Measurements from ENCODE around the gene SH2B2. TPM values are rescaled to one million over a fixed set of nuclear protein-coding genes. Genes with fewer than 3 reads are reported as not detected.

Gene SH2B2
- total RNA-seq, 1 donor from 2014 or later, result 11.6 TPM

- no peak for DNase-seq
- peaks cover 8% of the 10 kb centered on the region for H3K9me3 Mint-ChIP-seq (ENCODE audit: unreplicated experiment)
- no peak overlapping the region for H3K27ac Mint-ChIP-seq (ENCODE audit: unreplicated experiment)
- no peaks in the 10 kb centered on the region for H3K36me3 Mint-ChIP-seq (ENCODE audit: unreplicated experiment)
- H3K27me3 Mint-ChIP-seq (ENCODE audit: unreplicated experiment), result no peaks in the 10 kb centered on the region
- H3K4me3 Mint-ChIP-seq (ENCODE audit: unreplicated experiment), result no peak overlapping the region
- H3K4me1 Mint-ChIP-seq (ENCODE audit: low read depth, unreplicated experiment), result peaks cover 5% of the 10 kb centered on the region
- TF ChIP-seq CTCF (IDR thresholded peaks at IDR 0.05; ENCODE audit: partially characterized antibody, unreplicated experiment), result no peak
Measured at GRCh38 chr7:102258749-102259107, 27.9 kb upstream of the SH2B2 start.

DNA sequence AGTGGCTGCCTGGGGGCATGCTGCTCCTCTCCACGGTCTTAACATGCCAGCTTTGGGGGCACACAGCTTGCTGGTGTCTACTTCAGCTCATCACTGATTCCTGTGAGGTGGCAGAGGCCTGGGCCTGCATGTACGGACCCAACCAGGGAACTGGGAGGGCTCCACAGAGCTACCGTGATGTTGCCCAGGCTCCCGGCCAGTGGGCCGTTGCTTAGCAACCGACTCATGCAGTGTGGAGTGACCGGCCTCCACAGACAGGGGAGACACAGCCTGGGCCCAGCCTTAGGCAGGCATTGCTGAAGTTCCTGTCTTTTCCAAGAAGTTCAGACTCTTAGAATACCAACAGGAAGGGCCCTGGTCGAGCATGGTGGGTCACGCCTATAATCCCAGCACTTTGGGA is 25.8 kb upstream of the SH2B2 start:
- H3K27ac Mint-ChIP-seq (ENCODE audit: unreplicated experiment), result no peak overlapping the region
- TF ChIP-seq CTCF (IDR thresholded peaks at IDR 0.05; ENCODE audit: partially characterized antibody, unreplicated experiment), result no peak
- H3K27me3 Mint-ChIP-seq (ENCODE audit: unreplicated experiment), result peaks cover 2% of the 10 kb centered on the region
- no peak overlapping the region for H3K4me3 Mint-ChIP-seq (ENCODE audit: unreplicated experiment)
- H3K36me3 Mint-ChIP-seq (ENCODE audit: unreplicated experiment), result no peaks in the 10 kb centered on the region
- no peaks in the 10 kb centered on the region for H3K4me1 Mint-ChIP-seq (ENCODE audit: low read depth, unreplicated experiment)
- peaks cover 6% of the 10 kb centered on the region for H3K9me3 Mint-ChIP-seq (ENCODE audit: unreplicated experiment)
- DNase-seq, result no peak

- no peaks in the 10 kb centered on the region for H3K4me1 Mint-ChIP-seq (ENCODE audit: low read depth, unreplicated experiment)
- H3K9me3 Mint-ChIP-seq (ENCODE audit: unreplicated experiment), result peaks cover 8% of the 10 kb centered on the region
- H3K36me3 Mint-ChIP-seq (ENCODE audit: unreplicated experiment), result no peaks in the 10 kb centered on the region
- TF ChIP-seq CTCF (IDR thresholded peaks at IDR 0.05; ENCODE audit: partially characterized antibody, unreplicated experiment), result no peak
- DNase-seq, result no peak
- peaks cover 2% of the 10 kb centered on the region for H3K27me3 Mint-ChIP-seq (ENCODE audit: unreplicated experiment)
- no peak overlapping the region for H3K4me3 Mint-ChIP-seq (ENCODE audit: unreplicated experiment)
- no peak overlapping the region for H3K27ac Mint-ChIP-seq (ENCODE audit: unreplicated experiment)
Measured at GRCh38 chr7:102261451-102261850, 25.2 kb upstream of the SH2B2 start.

- Mint-ChIP-seq H3K36me3 (ENCODE audit: unreplicated experiment) (no peaks in the 10 kb centered on the region), H3K9me3 (ENCODE audit: unreplicated experiment) (peaks cover 3% of the 10 kb centered on the region), H3K4me3 (ENCODE audit: unreplicated experiment) (no peak overlapping the region), H3K27me3 (ENCODE audit: unreplicated experiment) (peaks cover 2% of the 10 kb centered on the region), H3K27ac (ENCODE audit: unreplicated experiment) (no peak overlapping the region), H3K4me1 (ENCODE audit: low read depth, unreplicated experiment) (no peaks in the 10 kb centered on the region)
- no peak for DNase-seq
- TF ChIP-seq CTCF (IDR thresholded peaks at IDR 0.05; ENCODE audit: partially characterized antibody, unreplicated experiment), result no peak
Measured at GRCh38 chr7:102262546-102262945, 24.1 kb upstream of the SH2B2 start.

GRCh38 chr7:102264367-102264891 is 22.2 kb upstream of the SH2B2 start:
- Mint-ChIP-seq H3K36me3 (ENCODE audit: unreplicated experiment) (no peaks in the 10 kb centered on the region), H3K9me3 (ENCODE audit: unreplicated experiment) (peaks cover 4% of the 10 kb centered on the region), H3K4me3 (ENCODE audit: unreplicated experiment) (no peak overlapping the region), H3K27ac (ENCODE audit: unreplicated experiment) (no peak overlapping the region), H3K27me3 (ENCODE audit: unreplicated experiment) (peaks cover 6% of the 10 kb centered on the region), H3K4me1 (ENCODE audit: low read depth, unreplicated experiment) (no peaks in the 10 kb centered on the region)
- TF ChIP-seq CTCF (IDR thresholded peaks at IDR 0.05; ENCODE audit: partially characterized antibody, unreplicated experiment), result no peak
- no peak for DNase-seq
